ENCODE data around the gene EFHC2. TPM values are rescaled to one million over a fixed set of nuclear protein-coding genes. Genes with fewer than 3 reads are reported as not detected.

Gene EFHC2
- total and polyA plus RNA-seq, 12 donors = 0.11 to 1.2 (median 0.35) TPM; not detected in 5

GRCh38 chrX:44227991-44228390 lies 115.5 kb downstream of the EFHC2 start:
- H3K4me3 ChIP-seq = no peak overlapping the region
- H3K27me3 ChIP-seq = peaks cover 7% of the 10 kb centered on the region
- no peaks in the 10 kb centered on the region for H3K4me1 ChIP-seq (replicated peaks in 1 of 2)
- no peaks in the 10 kb centered on the region for H3K9me3 ChIP-seq (replicated peaks in 1 of 3)
- no peak for DNase-seq
- intact Hi-C loops (cut with DNase I) = no loop called here
- WGBS, 4 donors = 67 to 89% (median 72%) methylated on average over 4 to 5 of the region's 5 CpGs
- TF ChIP-seq, protein P1, sequence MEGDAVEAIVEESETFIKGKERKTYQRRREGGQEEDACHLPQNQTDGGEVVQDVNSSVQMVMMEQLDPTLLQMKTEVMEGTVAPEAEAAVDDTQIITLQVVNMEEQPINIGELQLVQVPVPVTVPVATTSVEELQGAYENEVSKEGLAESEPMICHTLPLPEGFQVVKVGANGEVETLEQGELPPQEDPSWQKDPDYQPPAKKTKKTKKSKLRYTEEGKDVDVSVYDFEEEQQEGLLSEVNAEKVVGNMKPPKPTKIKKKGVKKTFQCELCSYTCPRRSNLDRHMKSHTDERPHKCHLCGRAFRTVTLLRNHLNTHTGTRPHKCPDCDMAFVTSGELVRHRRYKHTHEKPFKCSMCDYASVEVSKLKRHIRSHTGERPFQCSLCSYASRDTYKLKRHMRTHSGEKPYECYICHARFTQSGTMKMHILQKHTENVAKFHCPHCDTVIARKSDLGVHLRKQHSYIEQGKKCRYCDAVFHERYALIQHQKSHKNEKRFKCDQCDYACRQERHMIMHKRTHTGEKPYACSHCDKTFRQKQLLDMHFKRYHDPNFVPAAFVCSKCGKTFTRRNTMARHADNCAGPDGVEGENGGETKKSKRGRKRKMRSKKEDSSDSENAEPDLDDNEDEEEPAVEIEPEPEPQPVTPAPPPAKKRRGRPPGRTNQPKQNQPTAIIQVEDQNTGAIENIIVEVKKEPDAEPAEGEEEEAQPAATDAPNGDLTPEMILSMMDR (IDR thresholded peaks at IDR 0.05) = no peak
- TF ChIP-seq POLR2A (IDR thresholded peaks at IDR 0.05) = no peak
- no peaks in the 10 kb centered on the region for H3K36me3 ChIP-seq (replicated peaks in 1 of 2)
- H3K27ac ChIP-seq = no peak overlapping the region

GRCh38 chrX:44225667-44226066 lies 117.8 kb downstream of the EFHC2 start:
- no peak overlapping the region for H3K27ac ChIP-seq
- H3K27me3 ChIP-seq = no peaks in the 10 kb centered on the region
- TF ChIP-seq, protein P1 (IDR thresholded peaks at IDR 0.05) = no peak
- no peak for TF ChIP-seq POLR2A (IDR thresholded peaks at IDR 0.05)
- no peaks in the 10 kb centered on the region for H3K36me3 ChIP-seq (replicated peaks in 1 of 2)
- no peak for DNase-seq
- no peaks in the 10 kb centered on the region for H3K9me3 ChIP-seq (replicated peaks in 1 of 3)
- intact Hi-C loops (cut with DNase I) = no loop called here
- WGBS, 4 donors = 77 to 87% (median 84%) methylated on average over 3 of the region's 3 CpGs
- no peaks in the 10 kb centered on the region for H3K4me1 ChIP-seq (replicated peaks in 1 of 2)
- no peak overlapping the region for H3K4me3 ChIP-seq

GRCh38 chrX:44224760-44225159 lies 118.7 kb downstream of the EFHC2 start:
- no peak overlapping the region for H3K27ac ChIP-seq
- no peaks in the 10 kb centered on the region for H3K4me1 ChIP-seq (replicated peaks in 1 of 2)
- 76 to 99% (median 85%) methylated on average over 2 of the region's 2 CpGs for WGBS, 4 donors
- no peaks in the 10 kb centered on the region for H3K27me3 ChIP-seq
- TF ChIP-seq, protein P1 (IDR thresholded peaks at IDR 0.05) = no peak
- no peak for TF ChIP-seq POLR2A (IDR thresholded peaks at IDR 0.05)
- no peak overlapping the region for H3K4me3 ChIP-seq
- DNase-seq = no peak
- intact Hi-C loops (cut with DNase I) = no loop called here
- H3K36me3 ChIP-seq (replicated peaks in 1 of 2) = no peaks in the 10 kb centered on the region
- H3K9me3 ChIP-seq (replicated peaks in 1 of 3) = no peaks in the 10 kb centered on the region

- intact Hi-C loops (cut with DNase I) = no loop called here
- Histone ChIP-seq H3K9me3 (replicated peaks in 1 of 3) (no peaks in the 10 kb centered on the region), H3K4me3 (no peak overlapping the region), H3K27ac (no peak overlapping the region), H3K4me1 (replicated peaks in 1 of 2) (no peaks in the 10 kb centered on the region), H3K36me3 (replicated peaks in 1 of 2) (no peaks in the 10 kb centered on the region), H3K27me3 (no peaks in the 10 kb centered on the region)
- 24 to 43% (median 33%) methylated on average over 2 of the region's 2 CpGs for WGBS, 4 donors
- TF ChIP-seq, protein P1 (IDR thresholded peaks at IDR 0.05) = no peak
- TF ChIP-seq POLR2A (IDR thresholded peaks at IDR 0.05) = no peak
- peak; percentile 47 to 74 (median 56) for DNase-seq
These were observed 120.3 kb downstream of the EFHC2 start for GRCh38 chrX:44223150-44223549.
